Type B pancreatic cell (in vitro differentiated cells): ENCODE data around the gene MSANTD1. TPM values are rescaled to one million over a fixed set of nuclear protein-coding genes. Genes with fewer than 3 reads are reported as not detected.

Experiments used
- DNase-seq: peaks from one replicate; pipeline ENCODE4 v3.0.0; 2021; ENCODE audit warnings: mixed read lengths; ENCODE audit not compliant: unreplicated experiment; ENCODE audit errors: extremely low spot score
- H3K27ac Mint-ChIP-seq: 2 replicates; pipeline ENCODE4 v1.8.0; 2021; ENCODE audit warnings: mild to moderate bottlenecking, mixed read lengths
- H3K27me3 Mint-ChIP-seq: 2 replicates; pipeline ENCODE4 v1.8.0; 2021; ENCODE audit warnings: mixed read lengths
- H3K36me3 Mint-ChIP-seq: 2 replicates; pipeline ENCODE4 v1.8.0; 2021; ENCODE audit warnings: mixed read lengths
- H3K4me1 Mint-ChIP-seq: one replicate; pipeline ENCODE4 v1.8.0; 2021; ENCODE audit warnings: mixed read lengths; ENCODE audit not compliant: unreplicated experiment
- H3K4me3 Mint-ChIP-seq: 2 replicates; pipeline ENCODE4 v1.8.0; 2021; ENCODE audit warnings: mild to moderate bottlenecking, mixed read lengths
- H3K9me3 Mint-ChIP-seq: 2 replicates; pipeline ENCODE4 v1.8.0; 2021; ENCODE audit warnings: mixed read lengths
- CTCF ChIP-seq: fragments of 200-600 bp; sonication (generic); conservative IDR thresholded peaks from 2 replicates; pipeline ENCODE4 v1.5.0; 2021; ENCODE audit warnings: antibody characterized with exemption, mild to moderate bottlenecking
- total RNA-seq: library from RNA; stranded (reverse); gene quantifications from 2 replicates; pipeline ENCODE4 v1.2.1, GENCODE V29; 2021; ENCODE audit warnings: low replicate concordance

Gene MSANTD1
- total RNA-seq, 1 donor from 2014 or later = 1.4 TPM

- no peaks in the 10 kb centered on the region for H3K9me3 Mint-ChIP-seq
- no peak for TF ChIP-seq CTCF
- H3K4me1 Mint-ChIP-seq = no peaks in the 10 kb centered on the region
- H3K4me3 Mint-ChIP-seq = no peak overlapping the region
- H3K27ac Mint-ChIP-seq = no peak overlapping the region
- DNase-seq = no peak
- no peaks in the 10 kb centered on the region for H3K27me3 Mint-ChIP-seq
- H3K36me3 Mint-ChIP-seq = peaks cover 23% of the 10 kb centered on the region
Observed at GRCh38 chr4:3226467-3226866, 22.5 kb upstream of the MSANTD1 start.

- peaks cover 24% of the 10 kb centered on the region for H3K36me3 Mint-ChIP-seq
- H3K4me1 Mint-ChIP-seq = no peaks in the 10 kb centered on the region
- H3K27me3 Mint-ChIP-seq = no peaks in the 10 kb centered on the region
- no peaks in the 10 kb centered on the region for H3K9me3 Mint-ChIP-seq
- no peak for DNase-seq
- no peak overlapping the region for H3K27ac Mint-ChIP-seq
- H3K4me3 Mint-ChIP-seq = no peak overlapping the region
- TF ChIP-seq CTCF = no peak
Observed at GRCh38 chr4:3226944-3227343, 22.0 kb upstream of the MSANTD1 start.

DNA sequence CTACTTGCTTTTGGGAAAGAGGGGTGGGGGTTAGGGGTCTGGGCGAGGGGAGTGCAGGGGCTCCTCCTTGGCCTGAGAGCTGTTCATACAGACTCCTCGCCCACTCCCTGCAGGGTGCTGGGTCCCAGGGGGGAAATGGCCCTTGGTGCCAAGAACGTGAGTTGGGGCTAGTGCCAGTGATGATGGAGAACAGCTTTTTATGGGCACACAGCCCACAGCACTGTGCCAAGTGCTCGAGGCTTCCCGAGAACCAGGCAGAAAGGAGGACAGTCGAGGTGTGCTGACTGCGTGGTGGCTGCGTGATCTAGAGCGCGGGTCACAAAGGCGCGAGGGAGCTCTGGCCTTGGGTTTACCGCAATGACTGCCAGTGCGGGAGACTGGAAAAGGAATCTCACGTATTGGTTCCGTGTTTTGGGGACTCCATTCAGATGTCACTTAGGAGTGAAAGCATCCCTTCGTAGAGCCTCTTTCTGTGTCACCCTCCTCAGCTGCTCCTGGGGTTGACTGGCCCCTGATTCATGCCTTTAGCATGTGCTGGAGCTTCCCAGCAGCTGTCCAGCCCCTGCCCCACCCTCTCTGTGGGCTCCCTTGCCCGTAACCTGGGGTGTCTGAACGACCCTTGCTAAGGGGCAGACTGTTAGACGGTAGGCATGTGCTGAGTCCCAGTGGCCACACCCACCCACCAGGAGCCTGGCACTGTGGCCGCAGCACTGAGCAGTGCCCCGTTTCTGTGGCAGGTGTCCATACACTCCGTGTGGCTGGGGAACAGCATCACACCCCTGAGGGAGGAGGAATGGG, 20.9 kb upstream of the MSANTD1 start:
- no peaks in the 10 kb centered on the region for H3K27me3 Mint-ChIP-seq
- H3K36me3 Mint-ChIP-seq = peaks cover 24% of the 10 kb centered on the region
- H3K9me3 Mint-ChIP-seq = no peaks in the 10 kb centered on the region
- no peak for DNase-seq
- H3K27ac Mint-ChIP-seq = no peak overlapping the region
- no peaks in the 10 kb centered on the region for H3K4me1 Mint-ChIP-seq
- TF ChIP-seq CTCF = no peak
- H3K4me3 Mint-ChIP-seq = no peak overlapping the region

DNA sequence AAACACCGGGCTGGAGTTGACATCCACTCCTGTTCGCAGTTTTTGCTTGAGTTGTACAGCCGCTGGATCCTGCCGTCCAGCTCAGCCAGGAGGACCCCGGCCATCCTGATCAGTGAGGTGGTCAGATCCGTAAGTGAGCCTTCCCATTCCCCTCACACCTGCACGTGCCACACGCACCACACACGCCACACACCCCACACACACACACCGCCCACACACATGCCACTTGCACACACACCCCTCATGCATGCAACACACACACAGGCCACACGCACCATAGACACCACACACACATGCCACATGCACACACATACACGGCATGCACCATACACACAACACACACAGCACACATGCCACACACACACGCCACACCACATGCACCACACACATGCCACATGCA, 20.1 kb upstream of the MSANTD1 start:
- Mint-ChIP-seq H3K27me3 (no peaks in the 10 kb centered on the region), H3K9me3 (no peaks in the 10 kb centered on the region), H3K36me3 (peaks cover 23% of the 10 kb centered on the region), H3K4me3 (no peak overlapping the region), H3K4me1 (no peaks in the 10 kb centered on the region), H3K27ac (peak overlapping the region; percentile 70)
- no peak for TF ChIP-seq CTCF
- no peak for DNase-seq

DNA sequence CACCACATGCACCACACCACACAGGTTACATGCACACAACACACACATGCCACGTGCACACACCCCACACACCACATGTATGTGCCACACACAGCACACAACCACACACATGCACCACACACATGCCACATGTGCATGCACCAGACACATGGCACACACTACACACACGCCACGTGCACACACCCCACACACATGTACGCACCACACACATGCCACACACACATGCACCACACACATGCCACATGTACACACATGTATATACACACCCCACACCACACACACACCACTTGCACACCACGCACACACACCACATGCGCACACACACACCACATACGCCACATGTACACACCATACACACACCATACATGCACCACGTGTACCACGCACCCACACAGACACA, 19.6 kb upstream of the MSANTD1 start:
- TF ChIP-seq CTCF = no peak
- Mint-ChIP-seq H3K27ac (peak overlapping the region; percentile 70), H3K4me3 (no peak overlapping the region), H3K27me3 (no peaks in the 10 kb centered on the region), H3K36me3 (peaks cover 24% of the 10 kb centered on the region), H3K9me3 (no peaks in the 10 kb centered on the region), H3K4me1 (no peaks in the 10 kb centered on the region)
- DNase-seq = no peak
